ENCODE measurements around the gene LPP.
A peak's percentile ranks its signal among the peaks of the same experiment; 100 is the strongest.

LPP gene

GRCh38 chr3:188830893-188831292 lies 676.9 kb downstream of the LPP start:
- Histone ChIP-seq H3K9me2 (replicated peaks; ENCODE audit: control insufficient read depth, low read length) (no peaks in the 10 kb centered on the region), H3K27me3 (ENCODE audit: control insufficient read depth, low read length) (no peaks in the 10 kb centered on the region), H3K27ac (ENCODE audit: low read depth, low read length) (no peak overlapping the region), H3K4me3 (ENCODE audit: low read length) (no peak overlapping the region), H4K20me1 (ENCODE audit: control insufficient read depth, insufficient read depth, low read depth, low read length) (no peaks in the 10 kb centered on the region), H3K4me1 (ENCODE audit: control insufficient read depth, low read length) (no peaks in the 10 kb centered on the region), H3K79me2 (ENCODE audit: control insufficient read depth, low read length) (no peaks in the 10 kb centered on the region), H3K4me2 (ENCODE audit: low read length) (no peak overlapping the region), H3F3A (ENCODE audit: control insufficient read depth, insufficient read depth) (no peaks in the 10 kb centered on the region), H3K36me3 (ENCODE audit: control insufficient read depth, low read length) (no peaks in the 10 kb centered on the region), H3K9me3 (ENCODE audit: control insufficient read depth, insufficient read depth, low read length) (no peaks in the 10 kb centered on the region)
- no peak for TF ChIP-seq EZH2phosphoT487 (IDR thresholded peaks at IDR 0.05; ENCODE audit: borderline replicate concordance, low read length)
- peak; percentile 43 for TF ChIP-seq CTCF (IDR thresholded peaks at IDR 0.05; ENCODE audit: low read depth, low read length, poor library complexity, severe bottlenecking)

- TF ChIP-seq EZH2phosphoT487 (IDR thresholded peaks at IDR 0.05; ENCODE audit: borderline replicate concordance, low read length) (no peak), CTCF (IDR thresholded peaks at IDR 0.05; ENCODE audit: low read depth, low read length, poor library complexity, severe bottlenecking) (no peak)
- Histone ChIP-seq H3K79me2 (ENCODE audit: control insufficient read depth, low read length) (no peaks in the 10 kb centered on the region), H3K9me2 (replicated peaks; ENCODE audit: control insufficient read depth, low read length) (no peaks in the 10 kb centered on the region), H4K20me1 (ENCODE audit: control insufficient read depth, insufficient read depth, low read depth, low read length) (no peaks in the 10 kb centered on the region), H3K9me3 (ENCODE audit: control insufficient read depth, insufficient read depth, low read length) (no peaks in the 10 kb centered on the region), H3K4me1 (ENCODE audit: control insufficient read depth, low read length) (no peaks in the 10 kb centered on the region), H3K4me3 (ENCODE audit: low read length) (no peak overlapping the region), H3F3A (ENCODE audit: control insufficient read depth, insufficient read depth) (no peaks in the 10 kb centered on the region), H3K27me3 (ENCODE audit: control insufficient read depth, low read length) (no peaks in the 10 kb centered on the region), H3K27ac (ENCODE audit: low read depth, low read length) (no peak overlapping the region), H3K36me3 (ENCODE audit: control insufficient read depth, low read length) (no peaks in the 10 kb centered on the region), H3K4me2 (ENCODE audit: low read length) (no peak overlapping the region)
These were observed 678.2 kb downstream of the LPP start for GRCh38 chr3:188832146-188832545.

GRCh38 chr3:188832961-188833721 lies 679.2 kb downstream of the LPP start:
- Histone ChIP-seq H3K27ac (ENCODE audit: low read depth, low read length) (no peak overlapping the region), H3K9me2 (replicated peaks; ENCODE audit: control insufficient read depth, low read length) (no peaks in the 10 kb centered on the region), H4K20me1 (ENCODE audit: control insufficient read depth, insufficient read depth, low read depth, low read length) (no peaks in the 10 kb centered on the region), H3K4me3 (ENCODE audit: low read length) (no peak overlapping the region), H3K27me3 (ENCODE audit: control insufficient read depth, low read length) (no peaks in the 10 kb centered on the region), H3K36me3 (ENCODE audit: control insufficient read depth, low read length) (no peaks in the 10 kb centered on the region), H3F3A (ENCODE audit: control insufficient read depth, insufficient read depth) (no peaks in the 10 kb centered on the region), H3K79me2 (ENCODE audit: control insufficient read depth, low read length) (no peaks in the 10 kb centered on the region), H3K4me1 (ENCODE audit: control insufficient read depth, low read length) (no peaks in the 10 kb centered on the region), H3K9me3 (ENCODE audit: control insufficient read depth, insufficient read depth, low read length) (no peaks in the 10 kb centered on the region), H3K4me2 (ENCODE audit: low read length) (no peak overlapping the region)
- TF ChIP-seq EZH2phosphoT487 (IDR thresholded peaks at IDR 0.05; ENCODE audit: borderline replicate concordance, low read length) (no peak), CTCF (IDR thresholded peaks at IDR 0.05; ENCODE audit: low read depth, low read length, poor library complexity, severe bottlenecking) (no peak)
